AG10803 (cell line): Measurements from ENCODE around the gene SLC25A43.
"Not testable (repeated sequence)": the region's sequence is repeated elsewhere in the genome, so short reads cannot be mapped to it uniquely, and the experiment has no call there.

Source experiments
- DNase-seq: peaks from one replicate; pipeline ENCODE4 v3.0.0; 2010; ENCODE audit warnings: low read depth
- H3K4me3 ChIP-seq: 2 replicates; pipeline ENCODE4 v1.5.1; 2011; ENCODE audit warnings: mild to moderate bottlenecking, low read length, control low read depth
- TF ChIP-seq, protein P1 (sequence below): conservative IDR thresholded peaks from 2 replicates; pipeline ENCODE4 v1.5.1; 2011; ENCODE audit warnings: mild to moderate bottlenecking, low read length, control low read depth, inconsistent platforms

The SLC25A43 gene

DNA sequence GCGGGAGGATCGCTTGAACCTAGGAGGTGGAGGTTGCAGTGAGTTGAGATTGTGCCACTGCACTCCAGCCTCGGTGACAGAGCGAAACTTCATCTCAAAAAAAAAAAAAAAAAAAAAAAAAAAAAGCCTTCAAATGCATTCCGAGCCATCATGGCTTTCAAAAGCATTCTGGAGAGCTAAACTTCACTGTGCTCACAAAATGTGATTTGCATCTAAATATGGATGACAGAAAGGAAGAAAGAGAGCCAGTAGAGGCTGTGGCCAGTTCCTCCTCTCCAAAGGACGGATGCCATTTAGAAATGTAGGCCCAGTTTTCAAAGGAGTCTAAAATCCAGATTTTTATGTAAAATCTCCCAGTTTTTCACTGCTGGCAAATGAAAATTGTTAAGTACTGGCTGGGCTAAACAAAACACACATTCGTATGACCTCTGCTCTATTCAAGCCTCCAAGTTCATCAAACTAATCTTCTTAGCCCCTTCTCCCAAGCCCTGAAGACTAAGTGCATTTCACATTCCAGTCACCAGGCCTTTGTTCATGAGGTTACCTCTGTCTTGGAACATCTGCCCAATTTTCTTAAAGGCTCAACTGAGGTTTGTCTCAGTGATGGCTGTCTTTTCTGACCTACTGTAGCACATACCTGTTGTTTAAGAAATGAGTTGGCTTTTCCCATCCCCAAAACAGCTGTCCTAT lies 22.0 kb downstream of the SLC25A43 start:
- H3K4me3 ChIP-seq: no peak overlapping the region
- TF ChIP-seq, protein P1, sequence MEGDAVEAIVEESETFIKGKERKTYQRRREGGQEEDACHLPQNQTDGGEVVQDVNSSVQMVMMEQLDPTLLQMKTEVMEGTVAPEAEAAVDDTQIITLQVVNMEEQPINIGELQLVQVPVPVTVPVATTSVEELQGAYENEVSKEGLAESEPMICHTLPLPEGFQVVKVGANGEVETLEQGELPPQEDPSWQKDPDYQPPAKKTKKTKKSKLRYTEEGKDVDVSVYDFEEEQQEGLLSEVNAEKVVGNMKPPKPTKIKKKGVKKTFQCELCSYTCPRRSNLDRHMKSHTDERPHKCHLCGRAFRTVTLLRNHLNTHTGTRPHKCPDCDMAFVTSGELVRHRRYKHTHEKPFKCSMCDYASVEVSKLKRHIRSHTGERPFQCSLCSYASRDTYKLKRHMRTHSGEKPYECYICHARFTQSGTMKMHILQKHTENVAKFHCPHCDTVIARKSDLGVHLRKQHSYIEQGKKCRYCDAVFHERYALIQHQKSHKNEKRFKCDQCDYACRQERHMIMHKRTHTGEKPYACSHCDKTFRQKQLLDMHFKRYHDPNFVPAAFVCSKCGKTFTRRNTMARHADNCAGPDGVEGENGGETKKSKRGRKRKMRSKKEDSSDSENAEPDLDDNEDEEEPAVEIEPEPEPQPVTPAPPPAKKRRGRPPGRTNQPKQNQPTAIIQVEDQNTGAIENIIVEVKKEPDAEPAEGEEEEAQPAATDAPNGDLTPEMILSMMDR: no peak
- no peak for DNase-seq

DNA sequence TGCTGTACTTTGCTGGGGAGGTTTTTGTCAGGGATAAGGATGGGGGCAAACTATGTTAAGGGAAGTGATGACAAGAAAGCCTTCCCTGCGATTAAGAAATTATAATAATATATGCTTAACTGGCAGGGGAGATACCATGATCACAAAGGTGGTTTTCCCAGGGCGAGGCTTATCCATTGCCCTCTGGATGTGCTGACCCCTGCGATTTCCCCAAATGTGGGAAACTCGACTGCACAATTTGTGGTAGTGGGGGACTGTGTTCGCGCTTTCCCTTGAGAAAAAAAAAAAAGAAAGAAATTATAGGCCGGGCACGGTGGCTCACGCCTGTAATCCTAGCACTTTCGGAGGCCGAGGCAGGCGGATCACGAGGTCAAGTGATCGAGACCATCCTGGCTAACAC lies 24.5 kb downstream of the SLC25A43 start:
- TF ChIP-seq, protein P1: no peak
- DNase-seq: no peak
- H3K4me3 ChIP-seq: no peak overlapping the region

- DNase-seq: no peak
- H3K4me3 ChIP-seq: no peak overlapping the region
- TF ChIP-seq, protein P1: no peak
Observed at GRCh38 chrX:119424999-119425398, 25.9 kb downstream of the SLC25A43 start.

DNA sequence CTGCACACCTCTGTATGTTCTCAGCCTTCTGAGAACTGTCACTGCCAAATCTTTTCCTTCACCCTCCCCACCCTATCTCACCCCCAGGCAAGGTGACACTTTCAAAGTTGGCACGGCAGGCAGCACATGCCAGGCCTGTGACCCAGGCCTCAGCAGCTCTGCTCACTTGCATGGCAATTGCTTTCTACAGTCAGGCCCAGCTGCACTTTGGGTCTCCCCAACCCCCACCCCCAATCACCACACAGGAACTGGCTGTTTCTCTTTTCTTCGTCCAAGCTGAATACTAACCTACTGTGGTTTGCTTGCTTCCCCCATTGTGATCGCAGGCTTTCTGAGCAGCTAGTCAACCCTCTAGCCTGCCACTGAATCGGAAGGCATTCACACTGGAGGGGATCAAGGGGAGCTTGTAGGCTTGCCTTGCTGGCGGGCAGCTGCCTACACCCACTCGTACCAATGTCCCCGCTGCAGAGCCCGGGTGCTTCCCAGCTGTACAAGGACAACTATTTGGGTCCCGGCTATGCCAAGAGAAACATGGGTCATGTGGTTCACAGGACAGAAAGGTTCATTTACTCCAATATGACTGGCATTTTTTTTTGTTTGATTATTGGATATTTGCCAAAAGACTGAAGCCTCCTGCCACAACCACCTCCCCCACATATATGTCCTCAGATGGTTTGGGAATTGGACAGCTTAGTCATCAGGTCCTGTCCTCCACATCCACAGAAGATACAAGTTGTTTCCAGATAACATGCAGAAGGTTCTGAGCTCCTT lies 28.1 kb downstream of the SLC25A43 start:
- DNase-seq: peak; percentile 18
- H3K4me3 ChIP-seq: no peak overlapping the region
- TF ChIP-seq, protein P1: no peak

GRCh38 chrX:119427795-119428185 lies 28.7 kb downstream of the SLC25A43 start:
- TF ChIP-seq, protein P1: no peak
- no peak for DNase-seq
- no peak overlapping the region for H3K4me3 ChIP-seq

DNA sequence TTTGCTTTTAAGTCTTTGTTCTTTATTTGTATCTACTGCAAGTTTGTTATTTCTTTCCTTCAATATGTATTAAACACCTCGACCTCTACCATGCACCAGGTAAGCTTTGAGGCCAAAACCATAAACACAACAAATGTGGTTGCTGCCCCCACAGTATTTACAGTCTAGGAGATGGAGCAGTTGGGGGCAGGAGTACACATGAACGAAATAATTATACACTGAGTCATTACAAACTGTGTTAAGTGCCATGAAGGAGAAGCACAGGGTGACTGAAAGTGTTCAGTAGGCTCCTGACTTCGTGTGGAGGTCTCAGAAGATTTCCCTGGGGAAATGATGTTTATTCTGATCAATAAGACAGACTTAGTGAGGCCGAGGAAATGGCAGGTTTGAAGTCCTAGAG lies 30.3 kb downstream of the SLC25A43 start:
- TF ChIP-seq, protein P1: no peak
- H3K4me3 ChIP-seq: no peak overlapping the region
- no peak for DNase-seq

DNA sequence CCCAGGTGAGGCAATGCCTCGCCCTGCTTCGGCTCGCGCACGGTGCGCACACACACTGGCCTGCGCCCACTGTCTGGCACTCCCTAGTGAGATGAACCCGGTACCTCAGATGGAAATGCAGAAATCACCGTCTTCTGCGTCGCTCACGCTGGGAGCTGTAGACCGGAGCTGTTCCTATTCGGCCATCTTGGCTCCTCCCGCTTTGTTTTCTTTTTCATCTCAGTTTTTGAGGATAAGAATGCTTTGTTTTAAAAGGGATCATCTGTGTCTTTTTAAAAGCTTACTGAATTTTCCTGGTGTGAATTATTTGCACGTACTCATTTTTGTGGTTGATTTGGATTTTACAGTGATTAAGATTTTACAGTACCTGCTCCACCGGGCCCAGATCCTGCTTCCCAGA lies 42.2 kb downstream of the SLC25A43 start:
- not testable (repeated sequence) for DNase-seq, H3K4me3 ChIP-seq
